Measurements from ENCODE around the gene FOXRED2.

The FOXRED2 gene

DNA sequence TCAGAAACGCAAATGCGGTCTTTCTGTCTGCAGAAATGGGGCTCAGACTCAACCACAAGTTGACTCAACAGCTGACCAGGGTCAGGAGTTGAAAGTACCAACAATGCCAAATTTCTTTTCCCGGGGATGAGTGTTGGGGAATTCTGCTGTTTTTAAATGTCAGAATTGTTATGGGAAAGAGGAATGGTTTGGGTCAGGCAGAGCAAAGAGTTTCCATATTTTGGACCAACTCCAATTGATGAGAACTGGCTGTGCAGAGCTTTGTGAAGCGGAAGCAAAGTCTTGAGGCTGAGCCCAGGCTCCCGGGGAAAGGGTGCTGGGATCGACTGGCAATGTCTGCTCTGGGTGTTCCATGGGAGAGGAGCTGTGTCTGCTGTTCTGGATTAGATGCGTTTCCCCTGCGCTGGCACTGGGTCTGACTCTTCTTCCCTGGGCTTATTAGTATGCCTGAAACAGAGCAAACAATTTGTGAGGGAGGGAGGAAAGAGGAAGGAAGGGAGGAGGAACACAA lies 61.6 kb downstream of the FOXRED2 start:
- no peak for DNase-seq

DNA sequence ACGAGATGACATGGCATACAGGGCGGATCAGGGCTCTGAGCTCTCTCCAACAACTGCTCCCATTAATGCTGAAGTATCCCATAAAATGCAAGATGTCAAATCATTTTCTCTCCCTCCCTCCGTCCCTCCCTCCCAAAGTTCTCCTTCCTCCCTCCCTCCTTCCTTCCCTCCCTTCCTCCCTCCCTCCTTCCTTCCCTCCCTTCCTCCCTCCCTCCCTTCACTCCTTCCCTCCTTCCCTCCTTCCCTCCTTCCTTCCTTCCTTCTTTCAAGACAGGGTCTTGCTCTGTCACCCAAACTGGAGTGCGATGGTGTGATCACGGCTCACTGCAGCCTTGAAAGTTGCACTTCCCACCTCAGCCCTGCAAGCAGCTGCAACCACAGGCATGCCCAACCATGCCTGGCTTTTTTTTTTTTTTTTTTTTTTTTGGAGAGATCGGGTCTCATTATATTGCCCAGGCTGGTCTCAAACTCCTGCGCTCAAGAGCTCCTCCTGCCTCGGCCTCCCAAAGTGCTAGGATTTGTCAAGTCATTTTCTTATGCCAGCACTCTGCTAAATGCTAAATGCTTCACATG lies 63.6 kb downstream of the FOXRED2 start:
- DNase-seq: no peak

DNA sequence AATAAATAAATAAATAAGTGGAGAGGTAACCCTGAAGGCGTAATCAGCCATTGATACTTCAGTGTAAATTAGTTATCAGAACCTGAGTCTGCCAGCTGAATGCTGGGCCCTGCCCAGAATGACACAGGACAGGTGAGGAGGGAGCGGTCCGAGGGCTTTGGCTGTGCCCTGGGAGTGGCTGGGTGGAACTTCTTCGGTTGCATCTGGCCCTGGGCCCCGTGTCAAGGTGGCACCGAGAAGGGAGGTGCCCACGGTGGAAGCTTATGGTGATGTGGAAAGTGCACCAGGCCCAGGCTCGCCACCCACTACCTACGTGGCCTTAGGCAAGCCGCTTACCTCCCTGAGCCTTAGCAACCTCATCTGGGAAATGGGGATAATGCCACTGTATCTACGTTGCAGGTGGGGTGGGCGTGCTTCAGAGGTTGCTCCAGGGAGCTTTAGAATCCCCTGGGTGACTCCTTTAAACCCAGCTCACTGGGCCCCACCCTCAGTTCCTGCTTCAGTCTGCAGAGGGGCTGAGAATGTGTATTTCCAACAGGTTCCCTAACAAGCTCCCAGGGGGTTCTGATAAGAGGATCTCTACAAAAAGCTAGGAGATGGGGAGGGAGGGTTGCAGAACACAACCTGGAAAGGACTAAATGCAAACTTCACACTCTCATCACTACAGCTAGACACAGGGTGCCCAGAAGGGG lies 64.2 kb downstream of the FOXRED2 start:
- DNase-seq: no peak

DNA sequence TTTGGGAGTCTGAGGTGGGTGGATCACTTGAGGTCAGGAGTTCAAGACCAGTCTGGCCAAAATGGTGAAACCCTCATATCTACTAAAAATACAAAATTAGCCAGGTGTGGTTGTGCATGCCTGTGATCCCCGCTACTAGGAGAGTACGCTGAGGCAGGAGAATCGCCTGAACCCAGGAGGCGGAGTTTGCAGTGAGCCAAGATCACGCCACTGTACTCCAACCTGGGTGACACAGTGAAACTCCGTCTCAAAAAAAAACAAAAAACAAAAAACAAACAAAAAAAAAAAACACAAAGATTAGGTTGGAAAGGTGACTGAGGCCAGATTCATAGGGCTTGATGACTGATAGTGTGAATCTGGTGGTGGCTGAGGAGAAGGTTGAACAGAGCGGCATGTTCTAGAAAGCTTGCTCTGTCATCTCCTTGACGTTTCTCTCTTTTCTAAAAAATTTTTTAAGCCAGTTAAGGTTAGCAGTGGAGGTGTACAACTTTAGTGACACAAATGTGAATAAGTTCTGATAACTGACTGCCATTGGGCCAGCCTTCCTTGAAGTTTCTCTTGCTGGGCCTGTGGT lies 66.3 kb downstream of the FOXRED2 start:
- DNase-seq: no peak

DNA sequence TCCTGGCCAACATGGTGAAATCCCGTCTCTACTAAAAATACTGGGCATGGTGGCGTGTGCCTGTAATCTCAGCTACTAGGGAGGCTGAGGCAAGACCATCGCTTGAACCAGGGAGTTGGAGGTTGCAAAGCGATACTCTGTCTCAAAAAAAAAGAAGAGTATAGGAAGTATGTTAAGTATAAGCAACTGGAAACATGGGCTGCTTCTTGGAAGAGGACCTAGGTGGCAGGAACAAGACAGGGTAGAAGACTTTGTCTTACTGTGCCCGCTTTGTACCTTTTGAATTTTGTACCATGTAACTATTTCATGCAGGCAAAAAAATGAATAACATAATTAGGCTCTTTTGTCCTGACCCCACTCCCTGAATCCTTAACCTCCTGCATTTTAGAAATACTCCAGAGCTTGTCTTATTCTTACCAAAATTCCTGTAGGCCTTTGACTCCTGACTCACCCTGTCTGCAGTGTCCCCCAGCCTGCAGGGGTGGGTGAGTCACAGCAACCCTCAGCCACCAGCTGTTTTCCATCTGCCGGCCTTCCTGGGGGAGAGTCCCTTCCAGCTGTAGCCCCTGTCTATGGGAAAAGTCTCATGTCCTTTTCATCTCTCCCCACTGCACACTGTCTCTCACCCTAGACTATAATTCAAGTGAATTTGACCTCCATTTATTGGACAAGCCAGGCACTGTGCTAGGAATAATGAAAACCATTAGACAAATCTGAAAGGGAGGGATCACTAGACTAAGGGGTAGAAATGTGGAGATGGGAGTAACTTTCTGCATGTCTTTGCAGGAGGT lies 67.2 kb downstream of the FOXRED2 start:
- DNase-seq: no peak
